Measurements from ENCODE around the gene ZDHHC14.

ZDHHC14 gene

DNA sequence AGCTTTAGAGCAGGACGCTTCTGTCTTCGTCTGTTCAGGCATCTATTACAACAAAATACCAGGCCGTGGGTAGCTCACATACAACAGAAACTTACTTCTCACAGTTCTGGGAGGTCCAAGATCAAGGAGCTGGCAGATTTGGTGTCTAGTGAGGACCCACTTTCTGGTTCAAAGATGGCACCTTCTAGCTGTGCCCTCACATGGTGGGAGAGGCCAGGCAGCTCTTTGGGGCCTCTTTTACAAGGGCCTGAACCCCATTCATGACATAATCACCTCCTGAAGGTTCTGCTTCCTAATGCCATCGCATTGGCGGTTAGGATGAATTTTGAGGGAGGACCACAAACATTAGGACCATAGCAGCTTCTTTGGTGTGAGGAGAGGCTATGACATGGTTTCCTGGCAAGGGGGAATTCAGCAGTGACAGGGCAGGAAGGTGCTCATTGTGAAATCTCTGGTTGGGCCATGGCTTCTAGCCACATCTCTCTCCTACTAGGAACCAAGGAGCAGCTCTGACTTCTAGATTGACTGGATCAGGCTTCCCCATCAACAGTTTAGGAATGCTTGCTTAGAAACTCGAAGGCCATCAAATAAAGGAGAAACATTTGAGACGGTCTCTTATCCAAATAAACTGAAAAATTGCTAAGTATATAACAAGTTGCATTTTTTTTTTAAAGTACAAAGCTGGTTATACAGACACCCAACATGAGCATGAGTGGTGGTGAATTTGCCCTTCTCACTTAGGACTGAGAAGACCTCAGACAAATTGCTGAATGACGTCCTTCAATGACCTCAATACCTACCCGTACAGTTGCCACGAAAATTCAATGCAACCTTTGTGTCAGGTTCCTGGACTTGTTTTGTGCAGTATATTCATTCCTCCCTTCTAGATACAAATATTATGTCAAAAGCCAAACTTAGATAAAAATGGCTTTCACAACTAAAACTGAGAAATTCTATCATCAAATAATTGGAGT lies 140.7 kb downstream of the ZDHHC14 start:
- DNase-seq, result no peak

DNA sequence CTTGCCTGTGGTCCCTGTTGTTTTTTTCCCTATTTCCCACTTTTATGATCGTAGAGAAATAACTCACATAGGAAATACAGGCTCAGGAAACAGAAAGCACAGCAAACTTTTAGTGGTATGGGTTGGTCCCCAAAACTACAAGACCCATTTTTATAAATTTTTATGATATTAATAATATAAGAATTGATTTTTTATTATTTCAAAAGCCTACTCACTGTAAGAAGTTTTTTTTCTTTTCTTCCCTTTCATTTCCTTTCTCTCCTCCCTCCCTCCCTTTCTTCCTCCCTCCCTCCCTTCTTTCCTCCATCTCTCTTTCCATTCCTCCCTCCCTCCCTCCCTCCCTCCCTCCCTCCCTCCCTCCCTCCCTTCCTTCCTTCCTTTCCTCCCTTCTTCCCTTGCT lies 141.5 kb downstream of the ZDHHC14 start:
- no peak for DNase-seq

DNA sequence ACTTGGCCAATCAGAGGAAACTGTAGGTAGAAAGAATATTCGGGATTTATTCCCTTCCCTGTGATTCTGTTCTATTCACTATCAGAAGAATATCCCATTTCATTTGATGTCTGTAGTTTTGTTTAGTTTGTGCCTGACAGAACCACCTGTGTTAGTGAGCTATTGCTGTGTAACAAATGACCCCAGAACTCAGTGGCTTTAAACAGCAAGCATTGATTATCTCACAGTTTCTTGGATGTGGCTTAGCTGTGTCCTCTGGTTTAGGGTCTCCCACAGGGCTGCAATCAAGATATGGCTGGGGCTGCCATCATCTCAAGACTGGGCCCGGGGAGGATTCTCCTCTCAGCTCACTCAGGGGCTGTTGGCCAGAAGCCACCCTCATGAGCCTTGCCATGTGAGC lies 143.7 kb downstream of the ZDHHC14 start:
- no peak for DNase-seq

DNA sequence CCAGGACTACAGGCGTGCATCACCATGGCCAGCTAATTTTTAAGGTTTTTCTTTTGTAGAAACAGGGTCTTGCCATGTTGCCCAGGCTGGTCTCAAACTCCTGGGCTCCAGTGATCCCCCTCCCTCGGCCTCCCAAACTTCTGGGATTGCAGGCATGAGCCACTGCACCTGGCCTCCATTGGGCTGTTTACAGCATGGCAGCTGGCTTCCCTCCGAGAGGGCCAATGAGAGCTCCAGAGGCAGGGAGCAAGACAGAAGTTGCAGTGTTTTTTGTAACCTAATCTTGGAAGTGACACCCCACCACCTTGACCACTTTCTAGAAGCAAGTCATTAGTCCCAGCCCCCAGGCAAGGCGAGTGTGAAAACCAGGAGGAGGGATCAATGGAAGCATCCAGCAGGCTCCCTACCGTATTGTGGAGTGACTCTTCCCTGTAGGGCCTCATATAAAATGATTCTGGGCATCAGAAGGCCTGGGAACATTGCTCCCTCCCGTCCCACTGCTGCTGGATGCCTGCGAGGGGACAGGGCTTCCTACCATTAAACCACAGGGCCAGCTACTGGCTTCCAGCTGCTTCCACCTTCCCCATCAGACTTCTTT lies 144.4 kb downstream of the ZDHHC14 start:
- DNase-seq, result no peak

DNA sequence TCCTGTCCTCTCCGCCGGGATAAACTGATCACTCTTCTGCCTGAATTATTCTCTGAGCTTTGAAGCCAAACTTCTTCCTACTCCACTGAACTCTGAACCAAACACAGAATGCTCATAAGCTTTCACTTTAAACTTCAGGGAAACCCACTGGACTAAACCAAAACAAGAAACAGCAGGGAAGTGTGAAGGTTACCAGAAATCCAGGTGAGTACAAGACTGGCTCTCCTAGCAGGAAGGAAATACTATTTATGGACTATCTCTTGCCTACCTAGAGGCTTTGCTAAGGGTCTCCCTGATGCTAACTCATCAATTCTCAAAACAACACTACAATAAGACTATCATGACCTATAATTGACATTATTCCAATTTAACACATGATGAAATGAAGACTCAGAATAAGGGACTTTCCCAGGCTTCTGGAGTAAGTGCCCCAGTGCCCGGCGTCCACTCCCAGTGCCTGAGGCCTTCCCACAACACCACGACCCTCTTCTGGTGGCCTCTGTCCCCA lies 145.0 kb downstream of the ZDHHC14 start:
- DNase-seq, result no peak

DNA sequence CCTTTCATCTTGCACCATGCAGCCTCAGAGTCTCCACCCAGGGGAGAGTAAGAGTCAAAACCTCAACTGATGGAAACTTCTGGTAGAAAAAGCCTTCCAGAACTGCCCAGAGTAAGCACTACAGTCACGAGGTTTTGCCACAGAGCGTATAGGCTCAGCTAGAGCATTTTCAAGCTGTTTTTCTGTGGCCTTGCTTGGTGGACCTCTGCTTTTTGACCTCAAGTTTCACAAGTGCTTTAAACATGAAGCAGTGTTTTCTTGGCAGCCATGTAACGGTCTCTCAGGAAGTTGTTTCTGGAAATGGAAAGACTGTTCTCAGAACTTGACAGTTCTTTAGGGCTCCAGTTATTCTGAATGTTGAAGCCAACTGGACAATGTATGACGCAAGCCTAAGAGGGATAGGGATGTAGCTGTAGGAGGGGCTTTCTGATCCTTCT lies 146.5 kb downstream of the ZDHHC14 start:
- no peak for DNase-seq

DNA sequence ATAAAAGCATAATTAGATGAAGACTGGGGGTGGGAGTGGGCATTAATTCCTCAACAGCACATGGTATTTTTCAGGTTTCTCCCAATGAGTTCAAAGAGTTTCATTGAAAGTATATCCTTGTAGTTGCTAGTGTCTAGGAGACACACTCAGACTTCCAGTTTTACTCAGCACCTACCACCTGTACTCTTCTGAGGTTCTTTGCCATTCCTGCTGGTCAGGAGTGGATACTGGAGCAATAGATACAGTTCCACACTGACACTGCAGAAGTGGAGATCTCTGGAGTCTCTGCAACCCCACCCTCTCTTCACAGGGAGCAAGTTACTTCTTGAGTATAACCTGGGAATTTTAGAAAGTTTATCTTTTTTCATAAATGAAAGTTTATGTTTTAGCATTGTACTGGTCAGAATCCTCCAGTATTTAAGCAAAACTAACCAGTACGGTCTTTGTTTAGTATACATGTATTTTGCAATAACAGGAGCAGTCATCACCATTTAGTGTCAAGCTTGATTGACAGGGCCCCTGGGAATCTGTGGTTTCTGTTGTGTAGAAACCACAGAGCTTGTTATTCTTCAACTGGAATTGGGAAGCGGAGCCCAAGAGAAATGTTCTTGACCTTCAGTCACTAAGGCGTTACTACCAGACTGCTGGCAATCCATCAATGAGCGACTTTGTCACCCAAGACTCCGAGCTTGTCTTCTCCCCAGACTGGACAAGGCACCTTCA lies 148.1 kb downstream of the ZDHHC14 start:
- no peak for DNase-seq

DNA sequence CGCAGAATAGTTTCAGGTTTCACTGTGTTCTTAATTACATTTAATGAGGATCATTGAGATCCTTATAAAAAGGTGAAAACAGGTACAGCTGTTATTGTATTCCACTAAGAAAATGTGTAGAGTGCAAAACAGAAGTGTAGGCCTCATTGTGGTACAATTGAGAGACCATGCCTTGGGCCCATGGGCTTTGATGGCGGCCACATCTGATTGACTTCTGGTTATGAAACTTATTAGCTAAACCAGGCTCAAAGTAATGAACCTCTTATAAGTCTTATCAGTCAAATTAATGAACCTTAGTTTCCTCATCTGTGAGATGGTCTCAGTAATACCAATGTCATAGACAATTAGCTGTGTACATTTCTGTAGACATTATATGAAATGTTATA lies 148.7 kb downstream of the ZDHHC14 start:
- DNase-seq, result no peak

DNA sequence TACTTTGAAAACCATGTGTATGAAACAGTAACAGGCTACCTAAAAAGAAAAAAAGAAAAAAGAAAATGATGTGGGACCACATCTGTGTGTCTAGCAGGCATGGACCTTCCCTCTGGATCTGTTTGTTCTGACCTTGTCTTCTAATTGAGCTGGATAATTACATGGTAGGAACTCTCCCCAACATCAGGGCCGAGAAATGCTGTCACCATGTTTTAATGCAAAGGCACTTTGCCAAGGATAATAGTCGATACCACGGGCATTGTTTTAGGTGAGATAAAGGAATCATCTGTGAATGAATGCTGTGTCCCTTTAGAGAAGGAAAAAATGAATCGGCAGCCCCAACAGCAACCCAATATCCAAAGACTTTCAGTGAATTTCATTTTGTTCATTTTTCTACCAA lies 149.1 kb downstream of the ZDHHC14 start:
- no peak for DNase-seq

DNA sequence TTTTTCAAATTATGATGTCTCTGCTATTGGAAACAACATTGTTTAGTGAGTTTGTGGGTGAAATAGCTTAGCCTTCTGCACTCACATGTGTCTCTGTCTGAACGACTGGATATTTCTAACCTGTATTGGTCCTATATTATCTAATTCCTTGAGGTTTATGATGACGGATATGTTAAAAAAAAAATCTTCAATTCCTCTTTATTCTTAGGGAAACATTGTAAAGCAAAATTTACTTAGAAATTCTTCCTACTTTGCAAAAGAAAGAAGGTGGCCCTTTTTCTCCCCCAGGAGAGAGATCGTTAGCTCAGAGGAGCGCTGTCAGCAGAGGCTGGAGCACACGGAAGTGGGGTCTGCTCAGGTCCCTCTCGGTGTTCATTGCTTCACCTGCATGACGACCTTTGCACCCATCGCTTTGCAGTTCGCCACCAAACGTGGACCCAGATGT lies 149.8 kb downstream of the ZDHHC14 start:
- no peak for DNase-seq

DNA sequence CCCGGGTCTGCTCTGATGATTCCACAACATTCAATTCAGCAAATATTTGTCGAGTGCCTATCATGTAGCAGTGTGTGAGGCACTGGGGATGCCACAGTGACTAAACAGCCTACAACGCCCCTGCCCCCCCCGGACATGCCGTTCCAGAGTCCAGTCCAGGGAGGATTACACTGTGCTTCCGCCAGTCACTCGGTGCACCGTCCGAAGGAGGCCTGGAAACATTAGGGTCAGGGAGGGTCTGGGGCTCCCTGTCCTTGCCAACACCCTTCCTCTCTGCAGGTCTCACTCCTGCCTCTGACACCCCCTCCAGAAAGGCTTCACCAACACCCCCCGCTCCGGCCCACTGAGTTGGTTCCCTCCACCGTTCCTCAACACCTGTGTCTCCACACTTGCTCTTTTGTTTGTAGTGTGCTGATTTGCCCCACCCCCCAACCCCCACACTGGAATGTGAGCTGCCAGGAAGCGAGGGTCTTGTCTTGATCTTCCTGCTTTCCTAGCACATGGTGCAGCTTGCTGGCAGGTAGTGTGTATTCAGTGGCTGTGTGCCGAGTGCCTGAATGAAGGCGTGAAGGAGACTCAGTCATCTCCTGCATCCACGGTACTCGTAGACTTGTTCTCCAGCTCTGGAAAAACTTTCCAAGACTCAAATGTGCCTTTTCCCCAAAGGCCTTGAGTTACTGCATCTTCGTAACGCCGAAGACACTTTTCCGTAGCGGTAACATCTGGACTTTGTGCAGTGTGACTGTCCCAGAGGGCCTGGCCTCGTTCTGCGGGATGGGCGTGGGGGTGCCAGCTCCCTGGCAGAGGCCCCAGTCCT lies 150.4 kb downstream of the ZDHHC14 start:
- no peak for DNase-seq

DNA sequence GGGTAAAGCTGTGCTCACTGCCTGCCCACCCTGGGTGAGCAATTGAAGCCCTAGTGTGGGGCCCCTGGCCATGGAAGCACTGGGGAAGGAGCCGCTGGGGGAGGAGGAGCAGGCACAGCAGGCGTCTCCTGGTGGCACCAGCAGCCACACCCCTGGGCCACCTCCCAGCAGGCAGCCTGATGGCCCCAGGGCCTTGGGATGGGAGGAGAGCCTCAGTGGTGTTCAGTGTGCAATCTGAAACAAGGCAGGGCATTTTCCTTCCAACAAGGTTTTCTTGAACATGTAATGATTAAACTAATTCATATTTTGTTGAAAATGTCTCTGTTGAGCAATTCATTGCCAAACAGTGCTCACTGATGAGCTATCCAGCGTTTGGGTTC lies 151.0 kb downstream of the ZDHHC14 start:
- DNase-seq, result no peak

DNA sequence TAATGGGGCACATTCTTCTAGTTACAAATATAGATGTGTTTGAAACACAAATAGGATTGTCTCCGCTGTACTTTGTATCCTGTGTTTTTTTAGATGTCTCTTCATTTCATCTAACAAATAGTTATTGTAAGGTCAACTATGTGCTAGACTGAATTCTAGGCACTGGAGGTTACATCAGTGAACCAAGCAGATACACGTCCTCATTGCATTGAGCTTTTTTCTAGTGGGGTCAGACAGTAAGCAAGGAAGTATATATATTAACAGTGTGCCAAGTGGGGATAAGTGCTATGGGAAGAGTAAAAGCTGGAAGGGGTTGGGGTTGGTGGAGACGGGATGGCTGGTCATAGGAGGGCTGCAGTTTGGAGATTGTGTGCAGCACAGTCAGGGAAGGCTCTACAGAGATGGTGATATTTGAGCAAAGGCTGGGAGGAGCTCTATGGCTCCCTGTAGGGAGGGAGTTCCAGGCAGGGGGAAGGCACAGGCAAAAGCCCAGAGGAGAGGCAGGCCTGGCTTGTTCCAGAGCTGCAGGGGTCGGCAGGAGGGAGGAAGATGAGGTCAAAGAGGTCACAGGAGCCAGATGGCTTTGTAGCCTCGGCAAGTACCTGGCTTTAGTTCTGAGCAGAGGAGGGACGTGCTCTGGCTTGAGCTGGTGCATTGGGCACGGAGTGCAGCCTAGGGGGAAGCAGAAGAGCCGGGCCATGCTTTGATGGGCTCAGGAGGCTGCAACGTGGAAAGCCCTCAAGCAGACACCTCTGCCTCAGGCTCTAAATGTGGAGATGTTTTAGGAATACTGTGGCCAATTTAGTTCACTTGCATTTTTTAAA lies 152.3 kb downstream of the ZDHHC14 start:
- no peak for DNase-seq

DNA sequence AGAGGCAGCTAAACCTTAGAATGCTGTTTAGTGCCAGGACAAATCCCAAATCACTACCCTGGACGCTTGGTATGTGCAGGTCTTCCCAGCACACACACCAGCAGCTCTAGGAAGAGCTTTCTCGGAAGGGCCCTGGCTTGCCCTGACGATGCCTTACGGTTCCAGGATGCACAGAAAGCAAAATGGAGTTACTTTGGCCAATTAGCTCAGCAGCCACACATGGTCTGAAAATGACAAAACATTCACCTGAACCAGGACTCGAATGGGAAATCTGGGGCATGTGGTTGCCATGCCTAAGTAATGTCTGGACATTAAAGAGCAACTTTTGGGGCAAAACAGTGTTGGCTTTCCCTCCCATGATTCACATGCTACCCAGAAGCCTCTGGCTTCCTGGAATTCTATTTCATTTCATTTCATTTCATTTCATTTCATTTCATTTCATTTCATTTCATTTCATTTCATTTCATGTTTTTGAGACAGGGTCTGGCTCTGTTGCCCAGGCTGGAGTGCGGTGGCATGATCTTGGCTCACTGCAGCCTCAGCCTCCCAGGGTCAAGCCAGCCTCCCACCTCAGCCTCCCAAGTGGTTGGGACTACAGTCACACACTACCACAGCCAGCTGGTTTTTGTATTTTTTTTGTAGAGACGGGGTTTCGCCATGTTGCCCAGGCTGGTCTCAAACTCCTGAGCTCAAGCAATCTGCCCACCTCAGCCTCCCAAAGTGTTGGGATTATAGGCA lies 153.3 kb downstream of the ZDHHC14 start:
- DNase-seq, result no peak

DNA sequence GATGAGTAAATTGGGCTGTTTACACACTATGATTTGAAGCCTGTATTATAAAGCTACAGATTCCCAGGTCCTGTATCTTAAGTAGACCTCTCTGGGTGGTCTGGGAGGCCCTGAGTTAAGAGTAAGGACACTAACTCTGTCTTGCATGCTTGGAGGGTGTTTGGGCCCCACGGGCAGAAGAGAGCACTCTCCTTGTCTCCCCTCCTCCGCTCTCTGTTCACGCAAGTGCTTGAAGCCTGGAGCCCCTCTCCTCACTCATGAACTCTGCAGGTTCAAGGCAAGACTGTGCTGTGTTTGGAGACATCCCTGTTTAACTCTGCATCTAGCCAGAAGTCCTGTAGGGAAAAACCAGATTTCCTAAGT lies 154.0 kb downstream of the ZDHHC14 start:
- no peak for DNase-seq

DNA sequence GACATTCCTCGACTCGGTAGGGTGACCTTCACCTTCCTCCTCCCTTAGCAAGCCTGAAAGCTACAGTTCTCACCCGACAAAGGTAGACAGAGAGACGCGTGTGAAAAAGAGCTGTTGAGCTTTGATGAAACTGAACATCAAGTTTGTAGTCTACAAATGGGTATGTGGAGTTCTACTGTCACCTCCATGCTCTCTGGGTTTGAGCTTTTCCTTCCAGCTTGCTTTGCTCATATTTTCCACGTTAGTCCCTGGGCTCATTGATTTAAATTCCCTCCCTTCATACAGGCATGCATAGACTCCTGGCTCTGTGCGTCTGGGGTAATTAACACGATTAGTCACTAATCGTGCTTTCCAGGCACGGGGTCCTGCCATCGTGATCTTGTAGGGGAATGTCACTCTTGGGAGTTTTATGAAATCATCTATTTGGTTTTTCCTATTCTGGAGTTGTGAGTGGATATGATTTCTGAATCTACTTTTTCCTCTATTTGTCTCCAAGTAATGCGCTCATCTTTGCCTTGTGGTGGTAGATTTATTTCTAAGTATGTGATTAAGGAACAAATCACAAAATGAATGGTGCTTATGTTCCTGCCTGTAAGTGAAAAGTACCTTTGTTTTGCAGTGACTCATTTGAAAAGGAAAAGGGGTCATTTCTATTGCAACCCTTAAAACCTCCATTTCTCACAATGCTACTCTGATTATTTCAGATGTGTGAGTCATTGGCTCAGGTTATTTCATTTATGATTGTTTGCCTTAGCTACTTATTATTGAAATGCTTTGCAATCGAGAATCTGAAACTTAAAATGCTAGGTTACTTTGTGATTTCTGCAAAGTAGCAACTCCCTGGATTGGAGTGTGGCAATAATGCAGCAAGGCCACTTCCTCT lies 154.6 kb downstream of the ZDHHC14 start:
- no peak for DNase-seq

DNA sequence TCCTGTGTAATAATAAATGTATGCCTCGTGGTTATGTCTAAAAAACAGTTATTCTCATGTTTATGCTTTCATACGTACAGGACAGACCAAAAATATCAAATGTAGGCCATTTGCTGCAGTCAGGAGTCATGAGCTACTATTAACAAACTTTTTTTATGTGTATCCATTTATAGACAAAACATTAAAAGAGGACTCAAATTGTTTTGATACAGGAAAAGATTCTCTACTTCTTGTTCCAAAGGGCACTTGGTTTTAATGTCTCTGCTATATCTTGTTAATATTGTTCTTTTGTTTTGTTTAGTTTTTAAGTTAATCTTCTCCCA lies 155.2 kb downstream of the ZDHHC14 start:
- DNase-seq, result no peak

DNA sequence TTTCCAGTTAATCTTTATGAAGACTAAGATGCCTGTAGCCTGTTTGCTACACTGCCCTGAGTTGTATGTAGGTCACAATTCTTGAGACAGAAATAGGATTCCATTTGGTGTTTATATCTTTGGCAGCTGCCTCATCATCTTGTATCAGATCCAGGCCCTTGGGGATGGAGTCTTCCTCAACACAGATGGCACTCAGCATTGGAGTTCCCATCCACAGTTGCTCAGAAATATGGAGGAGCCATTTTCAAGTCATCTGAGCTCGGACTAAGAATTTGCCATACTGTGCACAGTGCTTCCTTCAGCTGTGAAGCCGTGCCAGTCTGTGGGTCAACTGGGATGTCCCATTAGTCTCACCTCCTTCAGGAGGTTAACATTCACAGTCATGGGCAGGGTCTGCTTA lies 156.6 kb downstream of the ZDHHC14 start:
- no peak for DNase-seq

DNA sequence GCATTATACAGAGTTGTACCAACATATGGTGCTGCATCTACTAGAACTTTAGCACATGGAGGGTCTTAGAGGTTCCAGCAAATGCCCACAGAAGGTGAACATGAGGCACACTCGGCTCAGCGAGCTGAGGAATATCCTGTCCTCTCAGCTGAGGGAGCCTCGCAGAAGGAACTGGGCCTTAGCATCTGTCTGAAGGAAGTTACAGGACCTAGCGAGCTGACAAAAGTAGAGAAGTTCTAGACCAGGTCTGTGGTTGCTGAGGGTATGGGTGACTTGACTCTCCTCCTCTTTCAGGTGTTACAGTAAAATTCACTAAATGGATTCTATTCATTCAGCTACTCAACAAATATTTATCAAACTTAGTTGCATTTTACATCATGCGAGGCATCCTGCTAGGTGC lies 157.2 kb downstream of the ZDHHC14 start:
- DNase-seq, result no peak

DNA sequence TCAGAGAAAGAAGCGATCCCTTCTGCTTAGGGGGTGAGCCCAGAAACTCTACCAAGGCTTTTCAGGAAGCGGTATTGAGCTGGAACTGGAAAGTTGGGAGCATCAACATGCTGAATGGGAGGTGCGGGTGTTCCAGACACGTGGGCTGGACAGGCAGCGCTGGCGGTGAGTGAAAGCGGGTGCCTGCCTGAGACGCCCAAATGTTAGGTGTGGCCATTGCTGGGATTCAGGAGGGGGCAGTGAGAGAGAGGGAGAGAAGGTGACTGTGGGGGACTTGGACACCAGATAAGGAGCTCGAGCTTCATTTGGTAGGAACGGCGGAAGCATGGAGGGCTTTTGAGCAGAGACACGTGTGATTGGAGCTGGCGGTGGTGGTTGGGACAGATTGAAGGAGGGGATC lies 157.7 kb downstream of the ZDHHC14 start:
- DNase-seq, result no peak

Measured in NCI-H1092 (cell line).